Calu3 (cell line): ENCODE data around the gene HCLS1. TPM values are rescaled to one million over a fixed set of nuclear protein-coding genes. Genes with fewer than 3 reads are reported as not detected.

Experiments used
- BruUV-seq: library from RNA; stranded (reverse); fragments of 400-500 nt; replicated peaks from 2 replicates; lab custom pipeline; 2021; lab: Mats Ljungman, UMichigan
- CTCF ChIA-PET: fragments of 300-600 bp; sonication (Branson Sonifier 250); formaldehyde crosslinking; loops from one replicate; lab custom pipeline; 2022; ENCODE audit warnings: antibody characterized with exemption; lab: Charles Lee
- DNase-seq: peaks from one replicate; pipeline ENCODE4 v3.0.0; 2022
- H3K27ac Mint-ChIP-seq: one replicate; pipeline ENCODE4 v1.8.0; 2022; ENCODE audit warnings: mixed read lengths; ENCODE audit not compliant: unreplicated experiment
- H3K27me3 Mint-ChIP-seq: one replicate; pipeline ENCODE4 v1.8.0; 2022; ENCODE audit warnings: mixed read lengths; ENCODE audit not compliant: unreplicated experiment
- H3K36me3 Mint-ChIP-seq: one replicate; pipeline ENCODE4 v1.8.0; 2022; ENCODE audit warnings: mild to moderate bottlenecking, moderate library complexity, mixed read lengths; ENCODE audit not compliant: insufficient read depth, unreplicated experiment
- H3K4me1 Mint-ChIP-seq: one replicate; pipeline ENCODE4 v1.8.0; 2022; ENCODE audit warnings: mild to moderate bottlenecking, low read depth, mixed read lengths; ENCODE audit not compliant: unreplicated experiment
- H3K4me3 Mint-ChIP-seq: one replicate; pipeline ENCODE4 v1.8.0; 2022; ENCODE audit warnings: mild to moderate bottlenecking, low read depth, moderate library complexity, mixed read lengths; ENCODE audit not compliant: unreplicated experiment
- H3K9me3 Mint-ChIP-seq: one replicate; pipeline ENCODE4 v1.8.0; 2022; ENCODE audit warnings: low read depth, mixed read lengths; ENCODE audit not compliant: unreplicated experiment
- intact Hi-C: fragments of 100-400 bp; cut with micrococcal nuclease; formaldehyde crosslinking; loops from one replicate; pipeline ENCODE4 v1.10.0; 2022; ENCODE audit not compliant: unreplicated experiment
- total RNA-seq: library from RNA; stranded (reverse); gene quantifications from 2 replicates; pipeline ENCODE4 v1.2.3, GENCODE V29; 2022
- TF ChIP-seq, protein P1 (sequence below): fragments of 200-600 bp; IDR thresholded peaks from one replicate; pipeline ENCODE4 v1.8.0; 2022; ENCODE audit warnings: antibody characterized with exemption; ENCODE audit not compliant: unreplicated experiment

Gene HCLS1
- total RNA-seq, 1 experiment from 2014 or later = 1.2 TPM

GRCh38 chr3:121703973-121704372 is 43.3 kb upstream of the HCLS1 start:
- Mint-ChIP-seq H3K9me3 (no peaks in the 10 kb centered on the region), H3K4me1 (no peaks in the 10 kb centered on the region), H3K27me3 (no peaks in the 10 kb centered on the region), H3K27ac (no peak overlapping the region), H3K4me3 (no peak overlapping the region), H3K36me3 (peaks cover 3% of the 10 kb centered on the region)
- no peak for DNase-seq
- TF ChIP-seq, protein P1, sequence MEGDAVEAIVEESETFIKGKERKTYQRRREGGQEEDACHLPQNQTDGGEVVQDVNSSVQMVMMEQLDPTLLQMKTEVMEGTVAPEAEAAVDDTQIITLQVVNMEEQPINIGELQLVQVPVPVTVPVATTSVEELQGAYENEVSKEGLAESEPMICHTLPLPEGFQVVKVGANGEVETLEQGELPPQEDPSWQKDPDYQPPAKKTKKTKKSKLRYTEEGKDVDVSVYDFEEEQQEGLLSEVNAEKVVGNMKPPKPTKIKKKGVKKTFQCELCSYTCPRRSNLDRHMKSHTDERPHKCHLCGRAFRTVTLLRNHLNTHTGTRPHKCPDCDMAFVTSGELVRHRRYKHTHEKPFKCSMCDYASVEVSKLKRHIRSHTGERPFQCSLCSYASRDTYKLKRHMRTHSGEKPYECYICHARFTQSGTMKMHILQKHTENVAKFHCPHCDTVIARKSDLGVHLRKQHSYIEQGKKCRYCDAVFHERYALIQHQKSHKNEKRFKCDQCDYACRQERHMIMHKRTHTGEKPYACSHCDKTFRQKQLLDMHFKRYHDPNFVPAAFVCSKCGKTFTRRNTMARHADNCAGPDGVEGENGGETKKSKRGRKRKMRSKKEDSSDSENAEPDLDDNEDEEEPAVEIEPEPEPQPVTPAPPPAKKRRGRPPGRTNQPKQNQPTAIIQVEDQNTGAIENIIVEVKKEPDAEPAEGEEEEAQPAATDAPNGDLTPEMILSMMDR = no peak
- intact Hi-C loops = no loop called here
- CTCF ChIA-PET = no interaction called here
- no TSS peak for BruUV-seq

GRCh38 chr3:121698901-121699300 is 38.2 kb upstream of the HCLS1 start:
- Mint-ChIP-seq H3K4me3 (no peak overlapping the region), H3K9me3 (no peaks in the 10 kb centered on the region), H3K27me3 (no peaks in the 10 kb centered on the region), H3K4me1 (no peaks in the 10 kb centered on the region), H3K27ac (no peak overlapping the region), H3K36me3 (peaks cover 6% of the 10 kb centered on the region)
- CTCF ChIA-PET = interaction anchor here (0.7 kb wide), 1 partner anchor 15 kb away, joined by 4 read pairs; no protein-coding TSS in a partner anchor
- intact Hi-C loops = no loop called here
- TF ChIP-seq, protein P1 = no peak
- no peak for DNase-seq
- BruUV-seq = no TSS peak

DNA sequence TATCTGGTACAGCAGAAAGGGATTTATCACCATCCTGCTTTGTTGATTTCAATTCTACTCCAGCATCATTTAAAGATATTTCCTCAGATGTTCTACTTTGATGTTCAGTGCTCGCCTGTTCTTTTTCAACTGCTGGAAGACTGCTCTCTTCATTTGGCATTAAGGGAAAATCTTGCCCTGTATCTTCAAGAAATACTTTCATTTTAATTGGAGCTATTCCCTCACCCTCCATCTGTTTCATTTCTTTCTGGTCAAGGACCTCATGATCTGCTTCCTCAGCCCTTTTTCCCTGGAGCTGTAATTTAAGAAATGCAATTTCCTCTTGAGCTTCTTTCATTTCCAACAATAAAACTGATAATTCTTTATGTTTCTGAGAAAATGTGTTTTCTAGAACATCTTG is 37.8 kb upstream of the HCLS1 start:
- CTCF ChIA-PET = no interaction called here
- intact Hi-C loops = no loop called here
- BruUV-seq = no TSS peak

GRCh38 chr3:121696186-121696585 is 35.5 kb upstream of the HCLS1 start:
- Mint-ChIP-seq H3K36me3 (peaks cover 13% of the 10 kb centered on the region), H3K27ac (no peak overlapping the region), H3K4me1 (no peaks in the 10 kb centered on the region), H3K27me3 (no peaks in the 10 kb centered on the region), H3K4me3 (no peak overlapping the region), H3K9me3 (no peaks in the 10 kb centered on the region)
- CTCF ChIA-PET = no interaction called here
- TF ChIP-seq, protein P1 = no peak
- no peak for DNase-seq
- BruUV-seq = no TSS peak
- intact Hi-C loops = no loop called here

More for the DNA sequence above, 37.8 kb upstream of the HCLS1 start:
- no peak for DNase-seq
- H3K9me3 Mint-ChIP-seq = no peaks in the 10 kb centered on the region
- no peak overlapping the region for H3K4me3 Mint-ChIP-seq
- no peaks in the 10 kb centered on the region for H3K4me1 Mint-ChIP-seq
- H3K27ac Mint-ChIP-seq = no peak overlapping the region
- H3K36me3 Mint-ChIP-seq = peaks cover 6% of the 10 kb centered on the region
- no peaks in the 10 kb centered on the region for H3K27me3 Mint-ChIP-seq
- TF ChIP-seq, protein P1 = no peak
